GM21423 (cell line): ENCODE data around the gene HCRT.
"Not testable (repeated sequence)": the region's sequence is repeated elsewhere in the genome, so short reads cannot be mapped to it uniquely, and the experiment has no call there.

Experiments
- ATAC-seq: cut with Tn5 transposase; IDR thresholded peaks from one replicate; pipeline ENCODE4 v1.9.1; 2021; ENCODE audit warnings: mild to moderate bottlenecking, moderate library complexity; ENCODE audit not compliant: unreplicated experiment

Gene HCRT

GRCh38 chr17:42198897-42199296 is 13.6 kb upstream of the HCRT start:
- no peak for ATAC-seq

- ATAC-seq = no peak
Observed at GRCh38 chr17:42197564-42198156, 12.4 kb upstream of the HCRT start.

DNA sequence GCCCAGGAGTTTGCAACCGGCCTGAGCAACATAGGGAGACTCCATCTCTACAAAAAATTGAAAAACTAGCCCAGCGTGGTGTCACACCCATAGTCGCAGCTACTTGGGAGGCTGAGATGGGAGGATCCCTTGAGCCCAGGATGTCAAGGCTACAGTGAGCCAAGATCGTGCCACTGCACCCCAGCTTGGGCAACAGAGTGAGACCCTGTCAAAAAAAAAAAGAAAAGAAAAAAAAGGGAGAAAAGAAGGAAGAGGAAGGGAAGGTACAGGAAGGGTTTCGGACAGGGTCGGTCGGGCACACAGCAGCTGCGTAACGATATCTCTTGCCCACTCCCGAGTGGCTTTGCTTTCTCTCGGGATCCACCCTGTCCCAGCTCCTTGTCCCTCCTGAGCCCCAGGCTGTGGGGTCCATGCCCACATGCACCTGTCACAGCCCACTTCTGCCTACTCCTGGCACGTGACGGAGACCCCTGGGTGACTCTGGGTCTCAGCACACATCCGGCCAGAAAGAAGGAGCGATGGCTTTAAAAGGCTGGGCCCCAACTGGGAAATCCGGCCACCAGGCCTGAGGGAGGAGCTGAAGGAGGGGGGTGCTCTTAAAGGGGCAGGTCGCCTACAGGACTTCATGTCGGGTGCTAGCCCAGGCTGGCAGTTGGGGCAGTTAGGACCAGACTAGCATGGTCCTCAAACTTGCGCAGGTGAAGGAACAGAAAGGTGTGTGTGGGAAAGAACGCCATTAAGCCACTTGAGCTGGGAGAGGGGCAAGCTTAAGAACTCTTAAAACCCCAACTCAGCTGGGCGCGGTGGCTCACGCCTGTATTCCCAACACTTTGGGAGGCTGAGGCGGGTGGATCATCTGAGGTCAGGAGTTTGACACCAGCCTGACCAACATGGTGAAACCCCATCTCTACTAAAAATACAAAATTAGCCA is 9.0 kb upstream of the HCRT start, which contains the start of gene GHDC:
TSS of gene GHDC (minus strand) at position 526 of the 931 bp plus-strand sequence. CDS start 913 bp downstream, outside the sequence.
- ATAC-seq = peak; percentile 86

DNA sequence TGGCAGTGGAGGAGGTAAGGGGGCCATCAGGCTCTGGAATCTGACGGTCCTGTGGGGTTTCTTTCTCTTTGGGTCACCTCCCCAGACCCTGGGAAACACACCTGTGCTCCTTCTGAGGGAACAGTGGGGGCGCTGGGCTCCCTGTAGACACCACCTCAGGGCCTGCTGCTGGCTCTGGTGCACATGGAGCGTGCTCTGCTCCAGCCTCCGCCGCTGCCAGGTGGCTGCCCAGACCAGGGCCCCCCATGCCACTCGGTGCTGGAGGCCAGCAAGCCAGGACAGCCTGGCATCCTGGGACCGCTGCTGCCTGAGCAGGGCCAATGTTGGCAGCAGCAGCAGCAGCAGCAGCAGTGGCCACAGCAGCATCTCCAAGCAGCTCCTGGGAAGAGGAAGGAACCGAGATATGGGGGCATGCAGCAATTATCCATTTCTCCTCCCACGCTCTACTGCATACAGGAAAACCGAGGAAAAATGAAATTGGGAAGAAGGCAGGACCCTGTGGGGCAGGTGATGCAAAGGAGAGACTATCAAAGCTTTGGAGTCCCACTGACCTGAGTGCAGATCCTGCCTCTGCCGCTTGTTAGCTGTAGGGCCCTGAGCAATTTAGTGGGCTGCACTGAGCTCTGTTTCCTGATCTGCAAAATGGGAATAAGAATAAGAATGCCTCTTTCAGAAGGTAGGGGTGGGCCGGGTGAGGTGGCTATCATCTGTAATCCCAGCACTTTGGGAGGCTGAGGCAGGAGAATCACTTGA is 8.1 kb upstream of the HCRT start:
- no peak for ATAC-seq

DNA sequence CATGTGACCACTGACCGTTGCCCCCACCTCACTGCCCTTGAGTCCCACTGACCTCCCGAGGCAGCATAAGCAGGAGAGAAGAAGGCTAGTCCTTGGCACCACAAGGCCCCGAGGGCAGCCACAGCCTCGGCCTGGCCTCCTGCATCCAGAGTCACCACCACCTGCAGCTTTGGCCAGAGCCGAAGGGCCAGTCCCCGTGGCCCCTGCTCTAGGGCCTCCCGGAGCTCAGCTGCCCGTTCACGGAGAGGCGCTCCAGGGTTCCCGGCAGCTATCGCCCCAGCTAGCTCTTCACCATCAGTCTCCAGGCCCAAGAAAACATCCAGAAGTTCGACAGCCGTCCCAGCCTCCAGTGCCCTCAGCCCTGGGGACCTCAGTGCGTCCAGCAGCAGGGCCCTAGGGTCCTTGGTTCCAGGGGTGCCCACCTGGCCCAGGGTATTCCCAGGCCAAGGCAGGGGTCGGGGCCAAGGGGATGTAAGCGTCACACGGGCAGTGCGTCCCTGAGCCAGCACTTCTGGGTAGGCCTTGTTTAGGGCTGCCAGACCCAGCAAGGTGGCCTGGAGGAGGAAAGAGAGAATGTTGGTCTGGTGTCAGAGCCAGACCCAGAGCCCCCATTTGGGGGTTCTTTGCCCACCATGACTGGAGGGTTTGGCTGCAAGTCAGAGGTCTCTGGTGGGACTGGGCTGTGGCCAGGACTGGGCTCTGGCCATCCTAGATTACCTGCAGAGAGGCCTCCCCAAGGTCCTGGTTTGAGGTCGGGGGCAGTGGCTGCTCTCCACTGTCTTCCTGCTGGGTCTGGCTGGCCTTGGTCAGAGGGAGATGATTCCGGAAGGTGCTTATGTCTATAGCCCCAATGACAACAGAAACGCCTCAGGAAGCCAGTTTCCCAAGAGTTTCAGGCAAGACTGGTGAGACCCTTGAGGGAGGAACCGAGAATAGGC is 7.2 kb upstream of the HCRT start:
- no peak for ATAC-seq

- no peak for ATAC-seq
Observed at GRCh38 chr17:42191275-42191608, 6.0 kb upstream of the HCRT start.

DNA sequence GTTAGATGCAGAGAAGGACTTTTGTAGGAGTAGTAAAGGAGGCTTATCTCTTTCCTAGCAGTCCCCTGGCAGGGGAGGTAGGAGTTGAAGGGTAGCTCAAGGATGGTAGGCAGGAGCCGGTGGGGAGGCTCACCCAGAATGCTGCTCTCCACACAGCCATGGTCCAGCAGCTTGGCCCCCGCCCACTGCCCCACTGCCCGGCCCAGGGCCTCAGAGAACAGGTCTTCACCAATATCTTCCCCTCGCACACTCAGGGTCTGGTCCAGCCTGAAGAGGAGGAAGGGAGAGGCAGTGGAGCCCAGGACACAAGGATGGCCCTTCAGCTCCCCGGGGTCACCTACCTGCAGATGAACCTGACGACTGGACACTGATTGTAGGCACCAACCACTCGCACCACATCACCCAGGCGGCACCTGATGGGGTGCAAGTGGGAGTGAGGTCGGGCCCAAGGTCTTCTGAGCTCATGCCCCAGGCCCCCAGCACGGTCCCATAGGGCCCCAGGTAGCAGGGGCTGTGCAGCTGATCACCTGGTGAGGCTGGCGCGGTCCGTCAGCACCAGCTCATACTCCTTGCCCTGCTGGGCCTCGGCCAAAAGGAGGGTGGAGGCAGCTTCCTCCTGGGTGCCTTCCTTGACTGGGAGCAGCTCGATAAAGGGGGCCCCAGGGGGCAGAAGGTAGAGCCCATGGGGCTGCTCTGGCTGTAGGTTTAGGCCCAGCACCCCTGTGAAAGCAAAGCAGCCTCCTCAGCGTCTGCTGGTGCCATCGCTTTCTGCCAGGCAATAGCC is 5.4 kb upstream of the HCRT start:
- ATAC-seq = no peak

GRCh38 chr17:42189651-42189965 is 4.4 kb upstream of the HCRT start:
- no peak for ATAC-seq

- no peak for ATAC-seq
Observed at GRCh38 chr17:42188749-42189650, 3.7 kb upstream of the HCRT start.

DNA sequence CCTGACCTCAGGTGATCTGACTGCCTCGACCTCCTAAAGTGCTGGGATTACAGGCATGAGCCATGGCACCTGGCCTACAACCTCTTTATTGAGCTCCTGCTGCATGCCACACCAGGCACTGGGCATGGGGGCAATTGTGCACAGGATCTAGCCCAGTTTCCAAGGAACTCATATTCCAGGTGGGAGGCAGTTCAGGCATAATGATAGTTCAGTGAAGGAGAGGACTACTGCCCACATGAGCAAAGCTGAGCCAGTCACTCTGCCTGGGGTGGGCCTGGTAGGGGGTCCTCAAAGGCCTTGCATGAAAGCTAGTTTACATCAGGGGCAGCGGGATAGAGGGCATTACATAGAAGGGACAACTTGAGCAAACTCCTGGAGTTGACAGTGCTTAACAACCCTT is 2.6 kb upstream of the HCRT start:
- ATAC-seq = no peak

DNA sequence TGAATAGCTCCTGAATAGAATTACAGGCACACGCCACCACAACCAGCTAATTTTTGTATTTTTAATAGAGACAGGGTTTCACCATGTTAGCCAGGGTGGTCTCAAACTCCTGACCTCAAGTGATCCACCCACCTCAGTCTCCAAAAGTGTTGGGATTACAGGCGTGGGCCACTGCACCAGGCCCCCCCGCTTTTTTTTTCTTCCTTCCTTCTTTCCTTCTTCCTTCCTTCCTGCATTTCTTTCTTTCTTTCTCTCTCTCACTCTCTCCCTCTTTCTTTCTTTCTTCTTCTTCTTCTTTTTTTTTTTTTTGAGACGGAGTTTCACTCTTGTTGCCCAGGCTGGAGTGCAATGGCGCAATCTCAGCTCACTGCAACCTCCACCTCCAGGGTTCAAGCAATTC is 939 bp upstream of the HCRT start:
- not testable (repeated sequence) for ATAC-seq

DNA sequence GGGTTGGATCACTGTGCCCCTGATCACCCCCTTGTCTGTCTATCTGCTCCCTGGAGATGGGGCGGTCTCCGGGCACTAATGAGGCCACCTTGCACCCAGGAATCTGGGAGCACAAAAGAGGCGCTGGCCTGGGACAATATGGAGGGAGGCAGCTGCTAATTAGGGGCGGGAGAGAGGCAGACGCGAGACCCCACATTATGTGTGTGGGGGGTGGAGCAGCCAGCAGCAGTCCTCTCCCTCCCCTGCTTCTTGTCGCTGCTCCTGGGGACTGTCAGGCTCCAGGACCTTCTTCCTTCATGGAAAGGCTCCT is 324 bp upstream of the HCRT start:
- no peak for ATAC-seq

GRCh38 chr17:42183741-42184711 is 1.2 kb downstream of the HCRT start:
- peak; percentile 60 for ATAC-seq

- no peak for ATAC-seq
Observed at GRCh38 chr17:42182927-42183734, 2.1 kb downstream of the HCRT start.

- ATAC-seq = no peak
Observed at GRCh38 chr17:42181851-42182207, 3.4 kb downstream of the HCRT start.

DNA sequence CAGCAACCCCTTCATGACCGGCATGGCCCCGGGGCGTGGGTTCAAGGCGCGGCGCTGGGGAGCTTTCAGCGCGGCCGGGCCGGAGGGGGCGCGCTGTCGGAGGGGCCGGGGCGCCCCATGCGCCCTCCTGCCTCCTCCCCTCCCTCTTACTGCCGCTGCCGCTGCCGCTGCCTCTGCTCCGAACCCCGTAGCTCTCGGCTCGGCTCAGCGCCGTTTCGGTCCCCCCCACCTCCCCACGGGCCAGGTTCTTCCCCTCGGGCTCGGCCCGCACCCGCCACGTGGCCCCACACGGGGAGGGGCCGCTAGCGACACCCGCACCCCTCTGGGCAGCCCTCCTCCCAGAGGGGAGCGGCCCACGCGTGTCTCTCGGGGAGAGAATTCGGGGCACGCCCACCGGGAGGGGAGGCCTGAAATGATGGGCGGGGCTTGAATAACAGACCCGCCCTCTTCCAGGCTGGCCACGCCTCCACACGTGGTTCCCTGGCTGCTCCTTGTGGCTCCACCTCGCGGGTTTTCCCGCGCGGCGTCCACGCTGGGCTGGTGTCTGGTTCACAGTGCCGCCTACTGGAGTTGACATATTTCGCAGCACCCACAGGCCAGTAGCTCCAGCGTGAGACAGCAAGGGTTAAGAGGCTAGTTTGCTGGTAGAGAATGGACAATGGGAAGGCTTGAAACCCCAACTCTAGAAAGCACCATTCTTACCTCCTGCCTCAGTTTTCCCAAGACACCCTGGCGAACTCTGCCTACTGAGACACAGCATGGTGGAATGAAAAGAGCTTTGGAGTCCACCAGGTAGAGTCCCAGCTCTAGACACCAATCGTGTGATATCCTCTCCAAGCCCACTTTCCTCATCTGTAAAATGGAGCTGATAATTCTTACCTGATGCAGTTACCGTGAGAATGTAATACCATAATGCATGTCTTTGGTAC is 4.1 kb downstream of the HCRT start, which contains the start of gene KCNH4:
TSS of gene KCNH4 (minus strand) at position 221 of the 929 bp plus-strand sequence. CDS start at position 24, 197 bp downstream.
- ATAC-seq = no peak
